Measurements from ENCODE around the gene PLCD4. TPM values are rescaled to one million over a fixed set of nuclear protein-coding genes. Genes with fewer than 3 reads are reported as not detected.
A peak's percentile ranks its signal among the peaks of the same experiment; 100 is the strongest.

Gene PLCD4
- total RNA-seq, 1 donor from 2014 or later: 1.9 TPM

GRCh38 chr2:218644721-218645120 lies 37.0 kb downstream of the PLCD4 start:
- intact Hi-C loops (cut with DNase I): no loop called here

GRCh38 chr2:218645126-218645525 lies 37.4 kb downstream of the PLCD4 start:
- Histone ChIP-seq H3K9me3 (no peaks in the 10 kb centered on the region), H3K4me1 (no peaks in the 10 kb centered on the region), H3K27ac (no peak overlapping the region), H3K36me3 (peaks cover 92 to 96% of the 10 kb centered on the region in 2 donors), H3K4me3 (no peak overlapping the region), H3K27me3 (no peaks in the 10 kb centered on the region)
- intact Hi-C loops (cut with DNase I): no loop called here
- no peak for DNase-seq (ENCODE audit: low spot score in 2 of 2)
- TF ChIP-seq CTCF (IDR thresholded peaks at IDR 0.05): no peak

More at GRCh38 chr2:218644721-218645120, 37.0 kb downstream of the PLCD4 start:
- Histone ChIP-seq H3K4me3 (no peak overlapping the region), H3K4me1 (no peaks in the 10 kb centered on the region), H3K27ac (no peak overlapping the region), H3K36me3 (peaks cover 91 to 95% of the 10 kb centered on the region in 2 donors), H3K27me3 (no peaks in the 10 kb centered on the region), H3K9me3 (no peaks in the 10 kb centered on the region)
- no peak for TF ChIP-seq CTCF (IDR thresholded peaks at IDR 0.05)
- no peak for DNase-seq (ENCODE audit: low spot score in 2 of 2)

GRCh38 chr2:218648088-218648786 lies 40.5 kb downstream of the PLCD4 start:
- DNase-seq (ENCODE audit: low spot score in 2 of 2): peak in 1 of 2 donors; percentile 72
- peak; percentile 54 to 67 (median 63) for TF ChIP-seq CTCF (IDR thresholded peaks at IDR 0.05)
- Histone ChIP-seq H3K9me3 (no peaks in the 10 kb centered on the region), H3K4me3 (no peak overlapping the region), H3K36me3 (peaks cover 94 to 95% of the 10 kb centered on the region in 2 donors), H3K27ac (no peak overlapping the region), H3K27me3 (no peaks in the 10 kb centered on the region), H3K4me1 (no peaks in the 10 kb centered on the region)
- intact Hi-C loops (cut with DNase I): no loop called here

GRCh38 chr2:218648787-218649100 lies 41.0 kb downstream of the PLCD4 start:
- peaks cover 93 to 94% of the 10 kb centered on the region in 2 donors for H3K36me3 ChIP-seq
- intact Hi-C loops (cut with DNase I): no loop called here

GRCh38 chr2:218655751-218656150 lies 48.1 kb downstream of the PLCD4 start:
- H3K4me1 ChIP-seq: peaks cover 0 to 7% of the 10 kb centered on the region in 2 donors
- no peak for DNase-seq (ENCODE audit: low spot score in 2 of 2)
- no peak overlapping the region for H3K27ac ChIP-seq
- TF ChIP-seq CTCF (IDR thresholded peaks at IDR 0.05): no peak
- peaks cover 49 to 54% of the 10 kb centered on the region in 2 donors for H3K36me3 ChIP-seq
- no peaks in the 10 kb centered on the region for H3K9me3 ChIP-seq
- no peaks in the 10 kb centered on the region for H3K27me3 ChIP-seq
- intact Hi-C loops (cut with DNase I): no loop called here
- no peak overlapping the region for H3K4me3 ChIP-seq

More at GRCh38 chr2:218648787-218649100, 41.0 kb downstream of the PLCD4 start:
- Histone ChIP-seq H3K27ac (no peak overlapping the region), H3K9me3 (no peaks in the 10 kb centered on the region), H3K4me1 (no peaks in the 10 kb centered on the region), H3K4me3 (no peak overlapping the region), H3K27me3 (no peaks in the 10 kb centered on the region)
- DNase-seq (ENCODE audit: low spot score in 2 of 2): no peak
- peak in 1 of 3 experiments; percentile 5 for TF ChIP-seq CTCF (IDR thresholded peaks at IDR 0.05)

Data from ascending aorta (tissue), 2 donors.